Stimulated activated CD4-positive, alpha-beta T cell treated with anti-CD3 and anti-CD28 coated beads, Interleukin-12 subunit alpha, Interleukin-12 subunit beta, amount 100 ng/mL, for 24 hours (primary cell): Measurements from ENCODE around the gene PURA.

Experiments
- DNase-seq, 2 experiments: peaks; one replicate each; pipeline ENCODE4 v3.0.0-alpha.2; 2020; ENCODE audit warnings: low read depth in 2 of 2

The PURA gene

GRCh38 chr5:140113699-140114263 is at the start of gene PURA:
TSS of gene PURA (plus strand) at chr5:140114109. CDS start at chr5:140114182, 73 bp downstream.
- DNase-seq, result peak; percentile 91 to 93

GRCh38 chr5:140072812-140073211 is 41.1 kb upstream of the PURA start:
- DNase-seq, result no peak

- no peak for DNase-seq
These were observed 40.6 kb upstream of the PURA start for GRCh38 chr5:140073296-140073695.

- DNase-seq, result no peak
These were observed 38.5 kb upstream of the PURA start for GRCh38 chr5:140075371-140075770.

GRCh38 chr5:140076142-140076541 is 37.8 kb upstream of the PURA start:
- no peak for DNase-seq

GRCh38 chr5:140076788-140077187 is 37.1 kb upstream of the PURA start:
- DNase-seq, result no peak

GRCh38 chr5:140083120-140083519 is 30.8 kb upstream of the PURA start:
- DNase-seq, result no peak

GRCh38 chr5:140083650-140084049 is 30.3 kb upstream of the PURA start:
- DNase-seq, result no peak

- no peak for DNase-seq
These were observed 29.4 kb upstream of the PURA start for GRCh38 chr5:140084541-140084940.

GRCh38 chr5:140090251-140090650 is 23.7 kb upstream of the PURA start:
- DNase-seq, result no peak

GRCh38 chr5:140093179-140093578 is 20.7 kb upstream of the PURA start:
- no peak for DNase-seq

GRCh38 chr5:140093866-140094265 is 20.0 kb upstream of the PURA start:
- no peak for DNase-seq

GRCh38 chr5:140094889-140095288 is 19.0 kb upstream of the PURA start:
- DNase-seq, result no peak

- no peak for DNase-seq
These were observed 12.7 kb upstream of the PURA start for GRCh38 chr5:140101179-140101578.

- DNase-seq, result no peak
These were observed 10.8 kb upstream of the PURA start for GRCh38 chr5:140103154-140103553.

GRCh38 chr5:140104100-140104499 is 9.8 kb upstream of the PURA start:
- no peak for DNase-seq

GRCh38 chr5:140106101-140106500 is 7.8 kb upstream of the PURA start:
- DNase-seq, result no peak

GRCh38 chr5:140106805-140107311 is 7.1 kb upstream of the PURA start:
- no peak for DNase-seq

- peak; percentile 84 to 87 for DNase-seq
These were observed 6.4 kb upstream of the PURA start for GRCh38 chr5:140107312-140108092.

GRCh38 chr5:140108093-140109017 is 5.6 kb upstream of the PURA start:
- DNase-seq, result peak; percentile 9 to 61

GRCh38 chr5:140109018-140109758 is 4.7 kb upstream of the PURA start:
- DNase-seq, result no peak
